GM21528 (cell line): ENCODE data around the gene RPAP2.
"Not testable (repeated sequence)": the region's sequence is repeated elsewhere in the genome, so short reads cannot be mapped to it uniquely, and the experiment has no call there.

Experiments used
- ATAC-seq: cut with Tn5 transposase; IDR thresholded peaks from one replicate; pipeline ENCODE4 v1.9.1; 2021; ENCODE audit warnings: mild to moderate bottlenecking, moderate library complexity; ENCODE audit not compliant: unreplicated experiment, low FRiP score

RPAP2 gene

DNA sequence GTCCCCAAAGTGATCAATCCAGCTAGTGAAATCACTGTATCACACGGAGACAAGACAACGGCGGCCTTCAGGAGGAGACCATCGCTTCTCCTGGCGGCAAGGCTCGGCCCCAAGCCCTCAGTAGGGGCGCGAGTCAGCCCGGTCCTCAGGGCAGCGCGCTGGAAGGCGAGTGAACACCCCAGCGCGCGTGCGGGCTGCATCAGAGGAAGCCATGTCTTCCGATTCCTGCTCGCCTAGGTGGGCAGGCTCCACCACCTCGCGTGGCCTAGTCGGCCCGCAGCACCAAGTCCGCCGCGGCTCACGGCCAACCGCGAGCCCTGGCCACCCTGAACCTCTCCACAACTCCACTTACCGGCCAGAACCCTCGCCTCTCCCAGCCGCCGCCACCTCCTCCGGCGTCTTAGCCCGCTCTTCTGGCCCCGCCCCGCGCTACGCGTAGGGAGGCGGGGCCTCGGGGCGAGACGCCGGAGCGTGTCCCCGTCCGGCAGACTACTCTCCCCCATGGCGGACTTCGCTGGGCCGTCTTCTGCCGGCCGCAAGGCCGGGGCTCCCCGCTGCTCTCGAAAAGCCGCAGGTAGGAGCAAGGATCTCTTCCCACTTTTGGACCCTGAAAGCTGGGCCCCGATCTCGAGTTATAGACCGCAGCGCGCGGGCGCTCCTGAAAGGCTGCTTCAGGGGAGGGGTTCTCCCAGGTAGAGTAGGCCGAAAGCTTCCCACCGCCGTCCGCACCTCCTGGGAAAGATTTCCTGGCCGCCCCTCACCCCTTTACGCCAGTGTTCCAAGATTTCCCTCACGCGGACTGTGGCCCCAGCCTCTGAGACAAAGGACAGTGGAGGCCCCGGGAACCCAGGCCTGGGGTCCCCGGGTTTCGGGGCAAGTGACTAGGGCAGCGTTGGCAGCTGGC, at the start of gene RPAP2, which contains the start of gene GLMN:
RPAP2 (plus strand) TSS at position 487 of the 904 bp plus-strand sequence; CDS start at position 502, 15 bp downstream.
GLMN (minus strand) TSS at position 415 of the 904 bp plus-strand sequence. CDS start 988 bp downstream, outside the sequence.
- ATAC-seq, result peak; percentile 98

DNA sequence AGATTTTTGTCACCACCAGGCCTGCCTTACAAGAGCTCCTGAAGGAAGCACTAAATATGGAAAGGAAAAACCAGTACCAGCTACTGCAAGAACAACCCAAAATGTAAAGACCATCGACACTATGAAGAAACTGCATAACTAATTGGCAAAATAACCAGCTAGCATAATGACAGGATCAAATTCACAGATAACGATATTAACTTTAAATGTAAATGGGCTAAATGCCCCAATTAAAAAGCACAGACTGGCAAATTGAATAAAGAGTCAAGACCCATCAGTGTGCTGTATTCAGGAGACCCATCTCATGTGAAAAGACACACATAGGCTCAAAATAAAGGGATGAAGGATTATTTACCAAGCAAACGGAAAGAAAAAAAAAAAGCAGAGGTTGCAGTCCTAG, 44.1 kb upstream of the RPAP2 start:
- ATAC-seq, result not testable (repeated sequence)

DNA sequence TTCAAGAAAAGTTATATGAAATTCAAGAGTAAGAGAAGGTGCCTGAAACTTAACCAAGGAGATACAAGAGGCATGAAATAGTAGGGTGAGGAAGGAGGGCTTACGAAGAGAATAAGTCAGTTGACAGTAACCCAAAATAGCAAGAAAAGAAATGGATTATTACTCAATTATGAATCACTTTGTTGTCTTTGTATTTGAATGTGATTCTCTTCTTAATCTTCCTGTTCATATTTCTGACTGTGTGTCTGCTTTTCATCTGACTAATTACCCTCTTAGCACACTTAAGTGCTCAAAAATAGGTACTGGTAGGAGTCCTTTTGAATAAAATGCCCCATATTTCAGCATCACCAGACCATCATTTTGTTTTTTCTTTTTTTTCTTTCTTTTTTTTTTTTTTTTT, 39.5 kb upstream of the RPAP2 start:
- ATAC-seq, result no peak

DNA sequence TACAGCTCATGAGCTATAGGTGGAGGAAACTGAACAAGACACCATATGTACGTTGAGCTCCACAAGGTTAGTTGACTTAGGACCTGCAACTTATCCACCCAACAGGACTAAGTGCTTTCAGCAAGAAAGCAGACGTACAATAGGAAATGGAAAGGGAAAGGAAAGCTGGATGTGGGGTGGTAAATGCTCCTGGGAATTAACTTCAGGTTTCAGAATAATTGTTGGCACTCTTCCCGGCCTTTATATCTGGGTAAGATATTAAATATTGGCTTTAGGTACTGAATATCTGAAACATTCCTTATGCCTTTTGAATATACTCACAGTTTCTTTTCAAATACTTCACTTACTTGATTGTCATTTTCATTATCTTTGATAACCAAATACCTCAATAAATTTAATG, 36.3 kb upstream of the RPAP2 start:
- ATAC-seq, result no peak

DNA sequence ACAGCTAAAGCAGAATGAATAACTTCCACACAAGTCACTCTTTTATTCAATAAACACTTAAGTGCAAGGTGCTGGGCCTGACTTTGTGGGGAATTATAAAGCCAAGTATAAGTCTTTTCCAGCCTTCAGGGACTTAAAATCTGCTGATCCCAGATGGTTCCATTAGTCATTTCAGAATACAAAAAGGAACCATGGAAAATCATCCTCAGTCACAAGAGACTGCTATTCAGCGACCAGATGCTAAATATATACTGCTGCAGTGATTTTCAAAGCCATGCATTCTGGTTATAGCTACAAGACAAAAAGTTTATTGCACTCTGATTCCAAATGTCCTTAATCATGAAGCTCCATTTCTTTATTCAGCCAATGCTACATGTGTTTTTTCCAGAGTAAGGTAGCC, 25.8 kb upstream of the RPAP2 start:
- ATAC-seq, result no peak

DNA sequence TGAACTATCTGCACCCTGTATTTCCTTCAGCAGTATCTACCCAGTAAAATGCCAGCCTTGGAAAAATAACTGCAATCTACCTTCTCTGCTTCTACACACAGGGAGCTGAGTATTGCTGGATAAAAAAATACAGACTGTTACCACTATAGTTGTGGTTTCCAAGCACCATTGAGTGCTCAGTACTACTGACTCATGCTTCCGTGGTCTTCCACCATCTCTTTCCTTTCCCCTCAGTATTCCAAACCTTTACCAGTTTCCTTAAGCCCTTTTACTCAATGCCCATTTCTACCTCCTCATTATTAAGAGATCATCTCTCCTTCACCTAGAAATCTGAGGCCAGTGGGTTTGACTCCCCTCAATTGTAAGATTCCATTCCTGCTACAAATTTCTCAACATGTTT, 23.9 kb upstream of the RPAP2 start:
- ATAC-seq, result no peak

DNA sequence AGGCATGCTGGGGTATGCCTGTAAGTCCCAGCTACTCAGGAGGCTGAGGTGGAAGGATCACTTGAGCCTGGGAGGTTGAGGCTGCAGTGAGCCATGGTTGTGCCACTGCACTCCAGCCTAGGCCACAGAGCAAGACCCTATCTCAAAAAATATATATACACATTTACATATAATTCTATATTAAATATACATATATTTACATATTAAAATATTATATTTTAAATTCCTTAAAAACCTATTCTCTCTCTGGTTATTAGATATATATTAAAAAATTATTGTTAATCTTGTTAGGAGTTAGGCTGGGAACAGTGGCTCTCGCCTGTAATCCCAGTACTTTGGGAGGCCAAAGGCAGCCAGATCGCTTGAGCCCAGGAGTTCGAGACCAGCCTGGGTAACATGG, 22.8 kb upstream of the RPAP2 start:
- ATAC-seq, result no peak

DNA sequence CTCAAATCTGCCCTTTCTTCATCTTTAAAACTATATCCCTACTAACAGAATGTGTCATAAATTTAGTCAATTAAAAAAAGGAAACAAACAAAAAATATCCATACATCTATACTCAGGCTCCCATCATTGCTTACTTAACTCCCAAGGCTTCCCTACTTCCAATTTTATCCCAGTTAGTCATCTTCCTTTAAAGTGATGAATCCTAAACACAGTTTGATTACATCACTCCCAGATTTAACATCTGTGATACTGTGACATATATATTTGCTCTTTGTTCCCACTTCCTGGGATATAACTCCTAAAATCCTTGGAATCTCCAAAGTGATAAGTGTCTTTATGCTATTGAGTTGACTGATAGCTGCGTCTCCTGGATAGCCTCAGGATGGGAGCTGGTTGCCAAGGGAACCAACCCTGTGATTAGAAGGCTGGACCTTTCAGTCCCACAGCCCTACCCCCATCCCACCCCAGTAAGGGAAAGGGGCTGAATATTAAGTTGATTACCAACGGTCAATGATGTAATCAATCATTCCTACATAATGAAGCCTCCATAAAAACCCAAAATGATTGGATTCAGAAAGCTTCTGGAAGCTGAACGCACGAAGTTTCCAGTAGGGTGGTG, 21.6 kb upstream of the RPAP2 start:
- no peak for ATAC-seq

DNA sequence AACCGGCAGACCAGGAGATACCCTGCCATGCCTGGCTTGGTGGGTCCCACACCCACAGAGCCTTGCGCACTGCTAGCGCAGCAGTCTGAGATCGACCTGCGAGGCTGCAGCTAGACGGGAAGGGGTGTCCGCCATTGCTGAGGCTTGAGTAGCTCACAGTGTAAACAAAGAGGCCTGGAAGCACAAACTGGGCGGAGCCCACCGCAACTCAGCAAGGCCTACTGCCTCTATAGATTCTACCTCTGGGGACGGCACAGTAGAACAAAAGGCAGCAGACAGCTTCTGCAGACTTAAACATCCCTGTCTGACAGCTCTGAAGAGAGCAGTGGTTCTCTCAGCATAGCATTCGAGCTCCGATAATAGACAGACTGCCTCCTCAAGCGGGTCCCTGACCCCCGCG, 19.1 kb upstream of the RPAP2 start:
- not testable (repeated sequence) for ATAC-seq

DNA sequence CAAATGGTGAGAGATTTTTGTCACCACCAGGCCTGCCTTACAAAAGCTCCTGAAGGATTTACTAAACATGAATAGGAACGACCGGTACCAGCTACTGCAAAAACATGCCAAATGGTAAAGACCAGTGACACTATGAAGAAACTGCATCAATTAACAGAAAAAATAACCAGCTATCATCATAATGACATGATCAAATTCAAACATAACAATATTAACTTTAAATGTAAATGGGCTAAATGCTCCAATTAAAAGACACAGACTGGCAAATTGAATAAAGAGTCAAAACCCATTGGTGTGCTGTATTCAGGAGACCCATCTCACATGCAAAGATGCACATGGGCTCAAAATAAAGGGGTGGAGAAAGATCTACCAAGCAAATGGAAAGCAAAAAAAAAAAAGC, 17.4 kb upstream of the RPAP2 start:
- ATAC-seq, result not testable (repeated sequence)

DNA sequence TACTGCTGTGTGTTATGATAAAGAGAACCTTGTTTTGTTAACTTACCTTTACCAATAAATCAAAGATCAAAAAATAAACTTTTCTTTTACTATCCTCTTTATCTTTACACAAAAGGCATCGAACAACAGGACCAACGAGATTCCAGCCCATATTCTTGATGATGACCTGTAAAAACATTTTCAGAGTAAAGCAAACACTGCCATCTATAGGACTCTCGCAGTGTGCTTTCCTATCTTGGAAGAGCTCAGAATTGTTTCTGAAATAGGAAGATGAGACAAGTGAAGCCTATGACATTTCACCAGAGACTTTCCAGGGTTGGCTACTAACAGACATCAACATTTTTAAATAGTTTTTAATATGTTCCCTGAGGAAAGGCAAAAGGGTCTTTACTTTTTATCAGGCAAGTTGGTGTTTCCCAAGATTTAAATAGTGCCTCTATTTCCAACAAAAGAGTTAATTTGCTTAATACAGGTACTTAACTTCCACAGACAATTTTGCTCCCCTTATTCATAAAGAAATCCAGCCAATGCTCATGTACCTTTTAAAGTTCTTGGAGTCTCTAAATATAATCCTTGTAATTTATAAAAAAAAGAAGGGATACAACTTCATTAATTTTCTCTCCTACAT, 7.4 kb upstream of the RPAP2 start:
- ATAC-seq, result no peak

DNA sequence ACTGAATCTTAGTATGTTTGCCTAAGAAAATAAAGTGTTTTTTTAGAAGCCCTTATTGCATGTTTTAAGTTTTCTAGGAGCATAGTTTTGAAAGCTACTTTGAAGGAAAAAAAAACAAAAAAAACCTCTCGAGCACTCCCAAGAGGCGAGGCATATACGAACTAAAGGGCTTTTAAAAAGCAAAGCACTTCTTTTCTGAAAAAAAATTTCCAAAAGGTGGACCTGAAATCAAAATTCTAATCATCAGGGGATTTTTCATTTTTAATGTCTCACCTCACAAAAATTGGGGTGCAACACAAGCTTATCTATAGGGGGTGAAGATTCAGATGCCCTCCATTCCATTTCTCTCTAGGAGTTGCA, 666 bp upstream of the RPAP2 start:
- peak; percentile 1 for ATAC-seq

DNA sequence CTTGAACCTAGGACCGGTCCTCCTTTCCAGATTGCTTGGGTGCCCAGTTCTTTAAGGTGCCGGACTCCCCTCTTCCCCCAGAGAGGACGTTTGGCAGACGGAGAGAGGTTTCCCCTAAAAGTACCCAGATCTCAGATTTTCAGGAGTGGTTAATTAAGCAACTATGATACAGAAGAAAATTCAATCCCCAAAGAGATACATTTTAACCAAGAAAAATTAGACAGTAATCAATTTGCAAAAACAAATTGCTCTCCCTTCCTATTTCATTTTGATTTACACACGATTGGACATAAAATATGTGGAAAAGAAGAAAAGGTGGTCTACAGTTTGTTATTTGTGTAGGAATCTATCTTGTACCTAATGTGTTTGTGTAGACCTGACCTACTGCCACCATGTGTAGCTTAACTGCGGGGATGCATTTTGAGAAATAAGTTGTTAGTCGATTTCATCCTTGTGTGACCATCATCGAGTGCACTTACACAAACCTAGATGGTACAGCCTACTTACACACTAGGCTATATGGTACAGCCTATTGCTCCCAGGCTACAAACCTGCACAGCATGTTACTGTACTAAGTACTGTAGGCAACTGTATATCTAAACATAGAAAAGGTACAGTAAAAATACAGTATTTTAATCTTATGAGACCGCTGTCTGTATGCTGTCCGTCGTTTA, 755 bp downstream of the RPAP2 start:
- no peak for ATAC-seq

DNA sequence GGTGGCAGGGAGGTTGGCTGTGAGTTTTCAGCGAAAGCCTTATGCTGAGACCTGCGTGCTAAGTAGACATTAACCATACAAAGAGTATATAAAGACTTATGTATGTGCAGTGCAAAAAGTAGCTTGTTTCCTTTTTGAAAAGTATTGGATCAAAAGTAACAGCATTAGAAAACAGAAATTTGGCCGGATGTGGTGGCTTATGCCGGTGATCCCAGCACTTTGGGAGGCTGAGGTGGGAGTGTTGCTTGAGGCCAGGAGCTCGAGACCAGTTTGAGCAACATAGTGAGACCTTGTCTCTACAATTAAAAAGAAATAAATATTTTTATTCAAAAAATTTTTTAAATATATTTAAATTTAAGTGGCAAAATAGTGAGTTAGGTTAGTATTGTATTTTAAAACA, 2.2 kb downstream of the RPAP2 start:
- ATAC-seq, result no peak

DNA sequence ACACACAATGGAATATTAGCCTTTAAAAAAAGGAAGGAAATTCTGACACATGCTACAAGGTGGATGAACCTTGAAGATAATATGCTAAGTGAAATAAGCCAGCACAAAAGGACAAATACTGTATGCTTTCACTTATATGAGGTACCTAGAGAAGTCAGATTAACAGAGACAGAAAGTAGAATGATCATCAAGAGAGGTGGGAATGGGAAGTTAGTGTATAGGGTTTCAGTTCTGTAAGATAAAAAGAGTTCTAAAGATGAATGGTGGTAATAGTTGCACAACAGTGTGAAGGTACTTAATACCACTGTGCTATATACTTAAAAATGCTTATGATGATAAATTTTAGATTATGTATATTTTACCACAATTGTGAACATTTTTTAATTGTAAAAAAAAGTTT, 7.2 kb downstream of the RPAP2 start:
- no peak for ATAC-seq

DNA sequence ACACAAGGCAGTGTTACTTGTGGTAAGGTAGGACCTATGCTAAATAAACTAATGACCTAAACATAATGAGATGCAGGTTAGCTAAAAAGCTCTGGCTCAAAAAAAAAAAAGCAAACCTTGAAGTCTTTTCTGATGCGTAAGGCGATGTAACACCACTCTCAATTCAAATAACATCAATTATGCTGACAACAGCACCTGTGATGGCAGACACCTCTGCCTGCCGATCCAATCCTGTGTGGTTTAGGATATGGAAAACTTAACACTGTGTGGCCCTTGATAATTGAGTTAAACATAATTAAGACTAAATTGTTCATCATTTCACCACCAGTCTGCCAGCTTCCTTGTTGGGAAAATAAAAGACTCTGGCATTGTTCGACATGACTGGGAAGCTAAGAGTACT, 9.1 kb downstream of the RPAP2 start:
- no peak for ATAC-seq

DNA sequence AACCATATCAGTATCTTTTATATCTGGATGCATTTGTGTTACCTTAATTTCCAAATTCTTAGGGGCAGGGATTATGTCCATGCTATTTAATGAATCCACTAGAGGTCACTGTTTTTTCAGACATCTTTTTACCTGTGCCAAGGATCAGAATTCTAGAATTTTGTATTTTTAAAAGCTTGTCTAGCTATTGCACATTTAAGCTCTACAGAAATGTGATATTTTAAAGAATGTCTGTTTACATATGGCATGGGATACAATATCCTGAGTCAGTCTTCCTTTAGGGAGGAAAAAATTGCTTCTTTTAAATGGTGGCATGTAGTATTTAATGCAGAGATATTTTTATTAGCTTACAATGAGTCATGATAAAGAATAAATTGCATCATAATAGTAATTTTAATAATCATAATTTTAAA, 11.3 kb downstream of the RPAP2 start:
- peak; percentile 65 for ATAC-seq

DNA sequence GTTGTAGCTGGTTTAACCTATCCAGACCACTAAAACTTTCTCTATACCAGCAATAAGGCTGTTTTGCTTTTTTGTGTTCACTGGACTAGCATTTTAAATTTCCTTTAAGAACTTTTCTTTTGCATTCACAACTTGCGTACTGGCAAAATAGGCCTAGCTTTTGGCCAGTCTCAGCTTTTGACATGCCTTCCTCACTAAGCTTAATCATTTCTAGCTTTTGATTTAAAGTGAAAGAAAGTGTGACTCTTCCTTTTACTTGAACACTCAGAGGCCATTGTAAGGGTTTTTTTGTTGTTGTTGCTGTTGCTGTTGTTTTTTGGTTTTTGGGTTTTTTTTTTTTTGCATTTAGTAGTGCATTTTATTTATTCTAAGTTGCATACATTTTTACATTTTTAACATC, 15.2 kb downstream of the RPAP2 start:
- no peak for ATAC-seq

DNA sequence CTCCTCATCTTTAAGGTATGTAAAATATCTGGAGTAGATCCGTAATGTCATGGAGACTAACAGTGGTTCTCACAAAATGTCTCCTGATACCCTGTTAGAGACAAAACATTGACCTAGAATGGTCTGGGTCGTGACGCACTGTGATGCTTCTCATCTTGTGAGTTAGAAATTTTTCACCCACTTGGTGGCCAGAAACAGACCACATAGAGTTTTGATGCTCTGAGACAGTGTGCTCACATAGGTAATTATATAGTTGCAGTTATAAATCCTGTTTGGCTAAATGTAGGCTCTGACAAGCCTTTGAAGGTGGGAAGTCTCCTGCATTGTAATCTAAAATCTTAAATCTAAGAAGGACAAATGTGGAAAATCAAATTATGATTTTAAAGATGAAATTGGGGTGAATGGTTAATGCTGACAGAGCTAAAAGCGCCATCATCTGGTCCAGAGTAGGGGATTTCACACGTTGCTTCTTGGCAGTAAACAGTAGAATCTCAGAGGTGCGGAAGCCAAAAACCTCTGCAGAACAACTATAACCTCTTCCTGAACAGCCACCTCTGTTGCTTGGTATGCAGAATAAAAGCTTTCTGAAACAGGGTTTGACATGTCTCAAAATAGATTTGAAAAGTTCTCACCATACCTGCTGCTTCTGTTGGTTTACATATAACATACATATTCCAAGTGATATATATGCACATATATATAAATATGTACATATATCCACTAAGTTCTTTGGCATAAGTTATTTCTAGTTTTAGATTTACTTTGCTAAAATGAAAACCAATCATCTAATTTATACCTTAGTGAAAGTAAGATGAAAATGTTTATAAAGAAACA, 17.1 kb downstream of the RPAP2 start:
- ATAC-seq, result no peak
